Kidney capillary endothelial cell (primary cell): ENCODE data around the gene CST6.
"Not testable (repeated sequence)": the region's sequence is repeated elsewhere in the genome, so short reads cannot be mapped to it uniquely, and the experiment has no call there.

Experiments
- DNase-seq: peaks from one replicate; pipeline ENCODE4 v3.0.0-alpha.2; 2018; ENCODE audit warnings: low spot score

Gene CST6

DNA sequence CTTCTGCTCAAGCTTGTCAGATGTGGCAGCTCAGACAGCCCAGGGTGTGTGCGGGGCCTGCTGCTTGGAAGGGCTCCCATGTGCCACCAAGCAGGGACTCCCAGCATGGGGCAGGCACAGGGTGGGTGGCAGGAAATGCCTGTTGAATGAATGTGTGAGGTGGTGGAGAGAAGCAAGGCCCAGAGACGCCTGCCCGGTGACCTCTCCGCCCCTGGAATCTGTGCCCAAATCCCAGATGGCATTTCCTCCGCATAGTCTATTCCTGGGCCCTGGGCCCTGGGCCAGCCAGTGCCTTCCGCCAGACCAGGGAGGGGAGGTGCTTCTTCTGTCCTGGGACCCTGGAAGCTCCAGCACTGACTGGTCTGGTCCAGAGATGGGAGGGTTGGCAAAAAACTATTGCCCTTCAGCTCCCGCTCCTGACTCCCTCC, 3.7 kb downstream of the CST6 start:
- peak; percentile 84 for DNase-seq

DNA sequence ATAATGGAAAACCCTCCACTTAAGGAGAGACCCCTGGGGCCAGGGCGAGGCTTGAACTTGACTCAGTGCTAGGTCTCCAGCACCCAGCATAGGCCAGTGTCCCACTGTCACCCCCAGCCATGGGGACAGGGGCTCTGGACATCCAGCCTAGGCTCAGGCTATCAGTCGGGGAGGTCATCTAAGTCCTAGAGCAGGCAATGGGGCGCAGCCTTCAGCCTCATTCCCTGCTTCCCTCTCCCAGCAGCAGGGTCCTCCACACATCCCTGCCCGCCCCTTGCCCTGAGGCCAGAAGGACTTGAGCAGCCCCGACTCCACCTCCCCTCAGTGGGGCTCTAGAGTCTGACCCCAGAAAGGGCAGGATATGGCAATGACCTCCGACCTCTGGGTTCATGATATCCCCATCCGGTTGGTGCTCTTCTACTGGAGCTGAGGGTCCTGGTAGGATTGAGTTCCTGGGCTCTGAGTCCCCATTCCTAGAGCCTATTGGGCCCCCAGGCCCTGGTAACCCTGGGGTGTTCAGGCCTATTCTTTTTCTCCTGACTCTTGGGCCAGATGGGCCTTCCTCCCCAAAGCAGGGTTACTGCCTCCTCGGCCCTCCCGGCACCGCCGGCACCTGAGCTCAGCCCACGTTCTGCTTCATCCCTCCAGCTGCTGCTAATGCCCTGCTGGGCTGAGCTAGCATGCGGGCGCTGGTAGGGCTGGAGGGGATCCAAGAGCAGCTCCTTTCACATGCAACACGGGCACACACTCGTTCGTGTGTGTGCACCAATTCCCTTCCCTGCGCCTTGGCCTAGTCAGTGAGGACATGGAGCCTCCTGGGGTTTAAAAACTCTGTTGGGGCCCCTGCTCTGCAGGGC, 4.4 kb downstream of the CST6 start:
- DNase-seq, result no peak

DNA sequence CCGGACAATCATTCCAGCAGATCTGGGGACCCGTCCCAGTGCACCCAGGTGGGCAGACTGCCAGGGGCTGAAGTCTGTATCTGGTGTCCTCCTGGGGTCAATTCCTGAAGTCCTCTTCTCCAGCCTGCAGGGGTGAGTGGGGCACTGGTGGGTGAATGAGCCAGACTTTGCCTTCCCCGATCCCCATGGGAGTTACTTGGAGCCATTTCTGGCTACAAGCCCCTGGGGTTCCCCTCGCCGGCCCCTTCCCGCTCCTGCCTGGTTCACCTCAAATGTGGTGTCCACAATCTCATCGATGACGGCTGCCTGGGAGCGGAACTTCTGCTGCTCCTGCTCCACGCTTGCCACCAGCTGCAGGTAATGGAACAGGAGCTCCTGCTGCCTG, 5.0 kb downstream of the CST6 start:
- DNase-seq, result no peak

- no peak for DNase-seq
These were observed 5.5 kb downstream of the CST6 start for GRCh38 chr11:66017321-66017720.

DNA sequence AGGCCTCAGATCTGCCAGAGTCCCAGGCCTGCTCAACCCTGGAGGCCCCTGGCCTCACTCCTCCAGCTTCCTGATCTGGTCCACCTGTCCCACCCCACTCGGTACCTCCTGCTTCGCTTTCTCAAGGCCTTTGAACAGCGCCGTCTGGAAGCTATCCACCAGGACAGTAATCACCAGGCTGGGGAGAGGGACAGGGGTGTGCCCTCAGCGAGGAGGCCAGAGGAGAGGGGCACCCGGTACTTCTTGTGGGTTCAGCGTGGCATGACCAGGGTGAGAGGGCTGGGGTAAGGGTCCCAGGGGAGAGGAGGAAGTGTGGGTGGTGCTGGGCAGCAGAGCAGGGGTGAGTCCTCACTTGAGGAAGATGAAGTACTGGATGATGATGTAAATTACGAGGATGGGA, 8.4 kb downstream of the CST6 start:
- DNase-seq, result no peak

GRCh38 chr11:66020618-66021357, 9.0 kb downstream of the CST6 start:
- DNase-seq, result peak; percentile 89

DNA sequence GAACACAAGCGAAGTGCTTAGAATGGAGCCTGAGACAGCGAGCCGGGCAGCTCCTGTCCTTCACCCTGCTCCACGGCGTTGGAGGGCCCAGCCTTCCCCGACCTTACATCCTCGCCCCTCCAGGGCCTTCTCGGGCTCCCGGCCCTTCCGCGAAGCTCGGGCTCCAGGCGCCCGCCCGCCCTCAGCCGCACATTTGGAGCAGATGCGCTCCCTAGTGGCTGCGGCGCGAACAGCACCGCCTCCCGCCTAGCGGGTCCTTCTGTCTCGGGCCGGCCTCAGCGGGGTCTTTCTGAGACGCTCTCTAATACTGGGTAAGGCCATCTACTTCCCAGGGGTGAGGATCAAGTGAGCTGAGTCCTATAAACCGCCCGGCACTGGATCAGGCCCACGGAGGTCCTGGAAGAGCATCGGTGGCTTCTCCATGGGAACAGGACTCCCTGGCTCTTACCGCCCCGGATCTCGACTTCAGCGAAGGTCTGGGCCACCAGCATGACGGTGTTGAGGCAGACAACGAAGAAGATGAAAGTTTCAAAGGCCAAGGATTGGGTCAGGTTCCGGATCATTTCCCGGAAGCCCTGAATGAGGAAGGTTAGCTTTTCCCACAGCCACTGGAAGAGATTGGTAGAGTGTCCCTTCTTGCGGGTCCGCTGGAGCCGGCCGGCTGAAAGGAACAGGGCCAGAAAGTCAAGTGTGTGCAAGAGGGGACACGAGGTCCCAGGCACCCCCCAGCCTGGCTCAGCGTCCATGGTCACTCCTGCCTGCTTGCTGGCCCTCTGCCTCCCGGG, 10.8 kb downstream of the CST6 start:
- DNase-seq, result peak; percentile 68

GRCh38 chr11:66023186-66023440, 11.3 kb downstream of the CST6 start:
- DNase-seq, result not testable (repeated sequence)

GRCh38 chr11:66026017-66026529, 14.3 kb downstream of the CST6 start, which contains the start of gene CATSPER1:
Gene CATSPER1, minus strand, starts transcription at chr11:66026479. Its CDS starts 100 bp downstream, at chr11:66026379.
- no peak for DNase-seq

GRCh38 chr11:66032957-66033735, 21.3 kb downstream of the CST6 start:
- DNase-seq, result no peak

GRCh38 chr11:66035653-66036333, 24.0 kb downstream of the CST6 start:
- DNase-seq, result no peak

DNA sequence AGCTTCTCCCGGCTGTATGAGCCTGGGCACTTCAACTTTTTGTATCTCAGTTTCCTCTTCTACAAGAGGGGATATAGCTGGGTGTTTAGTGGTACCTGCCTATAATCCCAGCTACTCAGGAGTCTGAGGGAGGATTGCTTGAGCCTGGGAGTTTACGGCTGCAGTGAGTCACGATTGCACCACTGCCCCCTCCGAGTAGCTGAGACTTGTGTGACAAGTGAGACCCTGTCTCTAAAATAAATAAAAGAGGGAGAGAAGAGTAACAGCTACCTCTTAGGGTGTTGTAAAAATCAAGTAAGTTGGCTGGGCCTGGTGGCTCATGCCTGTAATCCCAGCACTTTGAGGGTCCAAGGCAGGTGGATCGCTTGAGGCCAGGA, 24.5 kb downstream of the CST6 start:
- no peak for DNase-seq

DNA sequence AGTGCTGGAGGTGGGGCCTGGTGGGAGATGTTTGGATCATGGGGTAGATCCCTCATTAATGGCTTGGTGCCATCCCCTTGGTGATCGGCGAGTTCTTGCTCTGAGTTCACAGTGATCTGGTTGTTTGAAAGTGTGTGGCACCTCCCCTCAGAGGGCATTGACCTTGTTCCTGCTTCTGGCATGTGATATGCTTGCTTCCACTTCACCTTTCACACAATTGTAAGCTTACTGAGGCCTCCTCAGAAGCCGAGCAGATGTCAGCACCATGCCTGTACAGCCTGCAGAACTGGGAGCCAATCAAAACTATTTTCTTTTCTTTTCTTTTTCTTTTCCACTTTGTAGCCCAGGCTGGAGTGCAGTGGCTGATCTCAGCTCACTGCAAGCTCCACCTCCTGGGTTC, 25.5 kb downstream of the CST6 start:
- DNase-seq, result no peak

DNA sequence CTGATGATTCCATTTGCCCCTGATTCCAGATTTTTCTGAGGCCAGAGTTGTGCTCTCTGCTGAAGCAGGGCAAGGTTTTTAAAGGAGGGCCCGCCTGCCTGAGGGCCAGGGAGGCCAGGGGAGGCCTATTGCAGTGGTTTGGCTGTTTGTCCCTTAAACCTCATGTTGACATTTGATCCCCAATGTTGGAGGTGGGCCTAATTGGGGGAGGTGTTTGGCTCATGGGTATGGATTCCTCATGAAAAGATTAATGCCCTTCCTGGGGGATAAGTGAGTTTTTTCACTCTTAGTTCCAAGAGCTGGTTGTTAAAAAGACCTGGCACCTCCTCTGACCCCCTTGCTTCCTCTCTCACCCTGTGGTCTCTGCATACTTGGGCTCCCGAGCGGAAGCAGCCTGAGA, 28.0 kb downstream of the CST6 start:
- no peak for DNase-seq

DNA sequence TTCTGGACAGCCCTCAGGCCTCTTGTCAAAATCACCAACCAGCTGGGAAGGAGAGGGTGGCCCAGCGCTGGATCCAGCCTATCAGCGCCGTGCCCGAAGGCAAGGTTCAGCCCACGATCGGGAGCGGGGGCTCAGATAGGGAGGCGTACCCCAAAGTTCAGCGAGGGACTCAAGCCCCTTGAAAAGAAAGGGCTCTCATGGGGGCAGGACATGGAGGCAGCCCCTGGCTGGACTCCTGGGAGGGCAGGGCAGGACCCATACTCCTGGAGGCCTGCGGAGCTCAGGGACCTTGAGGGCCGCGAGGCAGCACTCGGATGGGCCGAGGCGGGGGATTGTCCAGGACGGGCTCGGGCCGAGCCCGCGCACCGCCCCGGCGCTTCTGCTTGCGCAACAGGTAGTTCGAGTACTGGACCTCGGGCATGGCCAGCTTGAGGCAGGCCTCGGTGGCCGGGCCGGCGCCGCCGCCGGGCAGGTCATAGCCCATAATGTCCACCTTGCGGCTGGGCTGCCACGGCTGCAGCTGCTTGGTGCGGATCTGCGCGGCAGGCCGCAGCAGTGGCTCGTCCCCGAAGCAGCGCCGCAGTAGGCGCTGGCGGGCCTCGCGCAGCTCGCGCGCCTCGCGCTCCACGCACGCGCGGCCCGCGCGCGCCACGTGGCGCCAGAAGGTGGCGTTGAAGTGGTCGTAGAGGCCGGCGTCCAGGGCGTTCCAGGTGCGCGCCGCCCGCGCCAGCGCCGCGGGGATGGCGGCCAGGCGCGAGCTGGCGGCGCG, 30.6 kb downstream of the CST6 start:
- no peak for DNase-seq

DNA sequence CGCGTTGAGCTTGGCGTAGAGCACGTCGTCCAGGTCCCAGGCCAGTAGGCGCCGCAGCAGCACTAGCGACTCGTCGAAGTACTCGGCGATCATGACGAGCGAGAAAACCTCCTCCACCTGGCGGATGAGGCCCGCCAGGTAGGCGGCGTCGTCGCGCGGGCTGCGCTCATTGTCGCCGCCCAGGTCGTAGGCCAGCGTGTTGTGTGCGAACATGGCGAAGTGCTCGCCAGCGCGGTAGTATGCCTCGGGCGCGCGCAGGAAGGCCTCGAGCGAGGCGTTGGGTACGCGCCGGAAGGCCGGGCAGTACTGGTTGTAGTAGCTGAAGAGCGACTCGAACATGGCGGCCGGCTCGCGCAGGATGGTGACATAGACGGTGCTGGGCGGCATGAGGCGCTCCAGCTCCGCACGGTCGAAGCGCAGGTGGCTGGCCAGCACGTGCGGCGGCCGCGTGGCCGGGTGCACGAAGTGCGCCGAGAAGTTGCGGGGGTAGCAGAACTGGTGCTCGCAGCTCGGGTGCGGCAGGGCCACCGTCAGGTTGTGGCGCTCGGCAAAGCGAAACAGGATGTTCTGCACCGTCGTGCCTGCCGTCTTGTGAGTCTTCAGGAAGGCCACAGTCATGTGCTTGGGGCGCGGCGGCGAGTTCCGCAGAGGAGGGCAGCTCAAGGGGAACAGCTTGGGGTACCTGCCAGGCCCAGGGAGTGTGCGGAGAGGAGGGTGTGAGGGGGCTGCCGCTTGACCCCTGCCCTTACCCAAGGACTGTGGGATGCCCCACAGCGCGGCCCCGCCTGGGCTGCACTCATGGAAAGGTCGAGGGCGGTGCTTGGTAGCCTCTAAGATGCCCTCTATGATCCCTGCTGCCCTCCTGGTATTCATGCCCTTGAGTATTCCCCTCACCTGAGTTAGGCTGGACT, 31.4 kb downstream of the CST6 start:
- DNase-seq, result no peak

DNA sequence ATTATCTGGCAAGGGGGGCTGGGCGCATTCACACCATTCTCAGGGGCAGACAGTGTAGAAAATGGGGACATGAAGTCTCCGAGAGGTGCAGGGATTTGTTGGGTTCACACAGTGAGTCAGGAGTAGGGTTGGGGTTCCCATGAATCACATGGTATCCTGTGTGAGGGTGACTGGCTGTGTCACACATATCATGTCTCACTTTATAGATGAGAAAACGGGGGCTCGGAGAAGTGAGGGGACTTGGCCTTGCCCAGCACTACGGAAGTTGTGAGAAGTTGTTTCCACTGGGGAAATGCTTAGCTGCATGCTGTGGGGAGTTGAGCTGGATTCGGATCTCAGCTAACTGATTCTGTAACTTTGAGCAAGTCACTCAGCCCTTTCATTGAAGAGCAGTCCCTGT, 32.9 kb downstream of the CST6 start:
- no peak for DNase-seq

DNA sequence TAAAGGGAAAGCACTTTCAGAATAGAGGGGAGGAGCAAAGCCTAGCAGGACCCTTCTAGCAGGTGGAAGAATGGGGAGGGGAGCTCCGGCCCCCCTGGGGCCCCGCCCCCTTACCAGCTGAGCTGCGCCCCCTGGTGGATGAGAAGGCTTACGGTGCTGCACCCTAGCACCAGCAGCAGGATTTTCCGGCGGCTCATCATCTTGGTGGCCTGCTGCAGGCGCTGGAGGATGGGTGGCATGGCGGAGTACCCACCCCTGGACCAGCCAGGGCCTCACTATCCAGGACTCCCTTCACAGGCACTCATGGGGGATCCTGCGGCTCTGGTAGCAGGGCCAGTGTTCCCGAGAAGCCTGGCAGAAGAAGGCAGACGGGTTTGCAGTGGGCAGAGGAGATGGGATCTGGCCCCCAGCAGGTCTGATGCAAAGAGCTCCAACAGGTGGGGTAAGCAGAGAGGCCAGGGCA, 33.4 kb downstream of the CST6 start:
- DNase-seq, result peak; percentile 67

- no peak for DNase-seq
These were observed 35.1 kb downstream of the CST6 start for GRCh38 chr11:66046901-66047300.
